ENCODE results near the gene MYO7B.

MYO7B gene

DNA sequence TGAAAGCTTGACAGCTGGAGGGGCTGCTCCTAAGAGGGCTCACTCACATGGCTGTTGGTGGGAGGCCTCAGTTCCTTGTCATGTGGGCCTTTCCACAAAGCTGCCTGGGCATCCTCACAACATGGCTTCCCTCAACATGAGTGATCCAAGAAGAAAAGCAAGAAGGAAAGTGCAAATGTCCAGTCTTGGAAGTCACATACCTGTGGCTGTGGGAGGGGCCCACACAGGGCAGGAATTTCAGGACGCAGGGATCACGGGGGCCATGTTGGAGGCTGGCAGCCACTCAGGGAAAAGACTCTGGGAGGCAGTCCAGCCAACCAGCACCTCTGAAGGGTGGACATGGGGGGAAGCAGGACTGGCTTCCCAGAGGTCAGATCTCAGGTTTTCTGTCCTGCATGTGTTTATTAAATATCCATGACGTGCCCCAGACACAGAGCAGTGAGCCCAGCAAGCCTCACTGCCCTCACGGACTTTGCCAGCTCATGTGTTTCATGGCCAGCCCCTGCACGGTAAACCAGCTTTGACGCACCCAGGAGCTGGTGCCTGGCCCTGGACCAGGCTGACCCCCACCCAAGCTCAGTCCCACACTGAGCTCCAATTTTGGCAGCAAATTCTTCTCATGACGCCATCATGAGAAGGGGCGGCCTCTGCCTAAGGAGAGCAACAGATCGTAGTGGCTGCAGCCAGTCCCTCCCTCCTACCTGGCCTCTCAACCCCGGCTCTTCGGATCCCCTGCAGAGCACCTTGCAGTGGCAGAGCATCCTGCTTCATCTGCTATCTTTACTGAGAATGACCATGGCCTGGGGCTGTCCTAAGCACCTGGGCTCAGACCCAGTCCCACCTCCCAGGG lies 75.8 kb downstream of the MYO7B start:
- Histone ChIP-seq H4K8ac (ENCODE audit: low read depth, low read length) (no peak overlapping the region), H2BK120ac (ENCODE audit: low read depth, low read length) (no peak overlapping the region), H2BK5ac (ENCODE audit: low read length) (peak overlapping the region; percentile 11), H3K18ac (ENCODE audit: low read length) (no peak overlapping the region), H2AFZ (ENCODE audit: low read length) (no peak overlapping the region), H3K9ac (ENCODE audit: low read depth, low read length, poor library complexity) (no peak overlapping the region), H3K4me3 (ENCODE audit: low read length in 2 of 2) (no peak overlapping the region), H3K14ac (ENCODE audit: low read length) (no peak overlapping the region), H2BK12ac (ENCODE audit: low read length) (no peak overlapping the region), H3K4me1 (ENCODE audit: control insufficient read depth in 2 of 2, insufficient read depth in 1 of 2, low read depth in 1 of 2, low read length in 2 of 2) (peaks cover 0 to 3% of the 10 kb centered on the region in 2 donors), H3K27ac (replicated peaks; ENCODE audit: low read length) (no peak overlapping the region), H3K4me2 (ENCODE audit: insufficient read depth, low read length, poor library complexity, severe bottlenecking) (no peak overlapping the region), H3K9me3 (replicated peaks in 1 of 2; ENCODE audit: control insufficient read depth in 2 of 2, insufficient read depth in 1 of 2, low read depth in 1 of 2, low read length in 2 of 2) (peaks cover 3 to 6% of the 10 kb centered on the region in 2 donors), H2BK15ac (ENCODE audit: low read length) (no peak overlapping the region), H3K23ac (ENCODE audit: low read depth, low read length, poor library complexity) (peak overlapping the region; percentile 51), H2AK5ac (ENCODE audit: low read depth, low read length) (peak overlapping the region; percentile 31), H3K27me3 (ENCODE audit: control insufficient read depth in 3 of 3, insufficient read depth in 3 of 3, low read depth in 1 of 3, low read length in 3 of 3) (peaks cover 0 to 18% (median 0%) of the 10 kb centered on the region in 3 experiments), H3K4ac (ENCODE audit: low read length) (no peak overlapping the region), H3K79me1 (ENCODE audit: low read depth, low read length) (no peaks in the 10 kb centered on the region), H4K91ac (ENCODE audit: low read depth, low read length, poor library complexity) (no peak overlapping the region), H3K36me3 (replicated peaks in 1 of 2; ENCODE audit: control insufficient read depth in 2 of 2, insufficient read depth in 2 of 2, low read length in 2 of 2) (no peaks in the 10 kb centered on the region)
- no peak for DNase-seq (ENCODE audit: low spot score)
- no CpG with 5 or more reads among the region's 11 CpGs for WGBS, 2 donors (ENCODE audit: extremely low coverage in 2 of 2, insufficient read length in 2 of 2, insufficient replicate concordance in 1 of 2)

DNA sequence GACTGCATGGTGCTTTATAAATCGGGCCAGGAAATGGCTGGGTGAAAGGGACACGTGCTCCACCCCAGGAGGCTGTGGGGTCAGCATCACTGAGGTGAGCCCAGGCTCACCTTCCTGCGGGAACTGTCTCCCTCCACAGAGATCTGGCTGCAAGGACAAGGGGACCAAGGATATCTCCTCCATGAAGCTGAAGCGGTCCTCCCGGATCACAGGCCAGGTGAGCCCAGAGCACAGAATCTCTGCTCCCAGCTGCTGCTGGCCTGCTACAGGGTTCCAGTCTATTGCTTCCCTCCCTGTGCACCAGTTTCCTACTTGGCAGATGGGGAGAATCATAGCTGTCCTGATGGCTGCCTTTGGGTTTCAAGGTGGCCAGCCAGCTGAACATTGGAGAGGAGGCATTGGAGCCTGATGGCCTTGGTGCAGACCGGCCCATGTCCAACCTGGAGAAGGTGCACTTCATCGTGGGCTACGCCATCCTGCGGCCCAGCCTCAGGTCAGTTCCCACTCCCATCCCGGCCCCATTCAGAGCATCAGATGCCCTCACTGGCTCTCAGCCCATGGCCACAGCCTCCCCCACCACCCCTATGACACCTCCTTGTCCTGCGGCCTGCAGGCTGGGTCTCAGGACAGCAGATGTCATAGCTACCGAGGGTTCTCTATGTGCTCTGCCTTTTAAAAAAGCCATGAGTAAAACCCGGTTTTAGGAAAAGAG lies 76.8 kb downstream of the MYO7B start:
- no CpG with 5 or more reads among the region's 13 CpGs for WGBS, 2 donors (ENCODE audit: extremely low coverage in 2 of 2, insufficient read length in 2 of 2, insufficient replicate concordance in 1 of 2)
- Histone ChIP-seq H2AFZ (ENCODE audit: low read length) (no peak overlapping the region), H3K27ac (replicated peaks; ENCODE audit: low read length) (no peak overlapping the region), H3K23ac (ENCODE audit: low read depth, low read length, poor library complexity) (peak overlapping the region; percentile 31), H3K4me3 (ENCODE audit: low read length in 2 of 2) (no peak overlapping the region), H3K79me1 (ENCODE audit: low read depth, low read length) (no peaks in the 10 kb centered on the region), H3K4me2 (ENCODE audit: insufficient read depth, low read length, poor library complexity, severe bottlenecking) (no peak overlapping the region), H3K27me3 (ENCODE audit: control insufficient read depth in 3 of 3, insufficient read depth in 3 of 3, low read depth in 1 of 3, low read length in 3 of 3) (peaks cover 0 to 18% (median 0%) of the 10 kb centered on the region in 3 experiments), H2BK12ac (ENCODE audit: low read length) (no peak overlapping the region), H3K4ac (ENCODE audit: low read length) (no peak overlapping the region), H2AK5ac (ENCODE audit: low read depth, low read length) (peak overlapping the region; percentile 16), H3K4me1 (ENCODE audit: control insufficient read depth in 2 of 2, insufficient read depth in 1 of 2, low read depth in 1 of 2, low read length in 2 of 2) (peaks cover 0 to 4% of the 10 kb centered on the region in 2 donors), H4K8ac (ENCODE audit: low read depth, low read length) (no peak overlapping the region), H3K14ac (ENCODE audit: low read length) (peak overlapping the region; percentile 49), H3K18ac (ENCODE audit: low read length) (peak overlapping the region; percentile 7), H3K9me3 (replicated peaks in 1 of 2; ENCODE audit: control insufficient read depth in 2 of 2, insufficient read depth in 1 of 2, low read depth in 1 of 2, low read length in 2 of 2) (peaks cover 3 to 6% of the 10 kb centered on the region in 2 donors), H4K91ac (ENCODE audit: low read depth, low read length, poor library complexity) (peak overlapping the region; percentile 5), H3K9ac (ENCODE audit: low read depth, low read length, poor library complexity) (no peak overlapping the region), H2BK120ac (ENCODE audit: low read depth, low read length) (no peak overlapping the region), H3K36me3 (replicated peaks in 1 of 2; ENCODE audit: control insufficient read depth in 2 of 2, insufficient read depth in 2 of 2, low read length in 2 of 2) (no peaks in the 10 kb centered on the region), H2BK15ac (ENCODE audit: low read length) (no peak overlapping the region), H2BK5ac (ENCODE audit: low read length) (no peak overlapping the region)
- no peak for DNase-seq (ENCODE audit: low spot score)

DNA sequence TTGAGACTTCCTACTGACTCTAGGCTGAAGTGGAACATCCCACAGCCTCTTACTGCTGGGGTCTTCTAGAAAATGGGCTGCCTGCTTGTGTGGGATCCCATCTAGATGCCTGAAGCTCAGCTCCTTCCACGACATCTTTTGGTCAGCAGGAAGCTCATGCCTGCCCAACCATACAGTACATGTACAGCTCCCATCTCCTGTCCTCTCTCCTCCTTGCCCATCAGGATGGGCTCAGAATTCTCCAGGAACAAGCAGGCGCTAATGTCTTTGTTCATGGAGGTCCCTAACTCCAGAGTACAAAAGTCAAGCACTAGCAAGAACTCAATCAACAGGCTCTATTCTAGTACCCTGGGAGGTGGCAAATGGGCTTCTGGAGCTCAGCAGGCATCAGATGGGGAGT lies 78.8 kb downstream of the MYO7B start:
- Histone ChIP-seq H3K36me3 (replicated peaks in 1 of 2; ENCODE audit: control insufficient read depth in 2 of 2, insufficient read depth in 2 of 2, low read length in 2 of 2) (no peaks in the 10 kb centered on the region), H3K23ac (ENCODE audit: low read depth, low read length, poor library complexity) (no peak overlapping the region), H3K27ac (replicated peaks; ENCODE audit: low read length) (no peak overlapping the region), H4K91ac (ENCODE audit: low read depth, low read length, poor library complexity) (no peak overlapping the region), H3K18ac (ENCODE audit: low read length) (no peak overlapping the region), H2BK15ac (ENCODE audit: low read length) (no peak overlapping the region), H3K14ac (ENCODE audit: low read length) (no peak overlapping the region), H2BK5ac (ENCODE audit: low read length) (no peak overlapping the region), H3K4me3 (ENCODE audit: low read length in 2 of 2) (no peak overlapping the region), H3K4me2 (ENCODE audit: insufficient read depth, low read length, poor library complexity, severe bottlenecking) (no peak overlapping the region), H3K9me3 (replicated peaks in 1 of 2; ENCODE audit: control insufficient read depth in 2 of 2, insufficient read depth in 1 of 2, low read depth in 1 of 2, low read length in 2 of 2) (peaks cover 3 to 6% of the 10 kb centered on the region in 2 donors), H3K27me3 (ENCODE audit: control insufficient read depth in 3 of 3, insufficient read depth in 3 of 3, low read depth in 1 of 3, low read length in 3 of 3) (peaks cover 0 to 12% (median 0%) of the 10 kb centered on the region in 3 experiments), H4K8ac (ENCODE audit: low read depth, low read length) (no peak overlapping the region), H2AK5ac (ENCODE audit: low read depth, low read length) (no peak overlapping the region), H2AFZ (ENCODE audit: low read length) (no peak overlapping the region), H3K79me1 (ENCODE audit: low read depth, low read length) (no peaks in the 10 kb centered on the region), H2BK120ac (ENCODE audit: low read depth, low read length) (no peak overlapping the region), H3K4ac (ENCODE audit: low read length) (no peak overlapping the region), H3K4me1 (ENCODE audit: control insufficient read depth in 2 of 2, insufficient read depth in 1 of 2, low read depth in 1 of 2, low read length in 2 of 2) (peaks cover 0 to 4% of the 10 kb centered on the region in 2 donors), H3K9ac (ENCODE audit: low read depth, low read length, poor library complexity) (no peak overlapping the region), H2BK12ac (ENCODE audit: low read length) (no peak overlapping the region)
- DNase-seq (ENCODE audit: low spot score), result no peak
- WGBS, 2 donors (ENCODE audit: extremely low coverage in 2 of 2, insufficient read length in 2 of 2, insufficient replicate concordance in 1 of 2), result no CpG with 5 or more reads among the region's 2 CpGs

DNA sequence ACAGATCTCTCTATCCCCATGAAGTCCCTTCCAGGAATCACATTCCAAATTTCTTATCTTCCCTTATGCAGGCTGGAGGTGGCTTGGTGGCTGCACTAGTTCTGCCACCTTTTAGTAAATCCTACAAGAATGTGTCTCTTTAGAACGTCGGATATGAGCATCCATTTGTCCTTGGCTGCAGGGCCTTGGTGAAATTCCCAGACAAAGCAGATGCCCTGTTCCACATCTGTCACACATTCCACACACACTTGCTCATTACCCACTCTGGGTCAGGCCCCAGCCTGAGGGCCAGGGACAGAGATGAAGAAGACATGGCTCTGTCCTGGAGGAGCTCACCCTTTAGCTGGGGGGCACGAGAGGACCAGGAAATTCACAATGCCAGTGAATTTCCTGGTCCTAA lies 79.2 kb downstream of the MYO7B start:
- no peak overlapping the region for H2AK5ac ChIP-seq (ENCODE audit: low read depth, low read length)
- H4K8ac ChIP-seq (ENCODE audit: low read depth, low read length), result no peak overlapping the region
- no CpG with 5 or more reads among the region's 3 CpGs for WGBS, 2 donors (ENCODE audit: extremely low coverage in 2 of 2, insufficient read length in 2 of 2, insufficient replicate concordance in 1 of 2)

More for the DNA sequence above, 79.2 kb downstream of the MYO7B start:
- no peak overlapping the region for H3K9ac ChIP-seq (ENCODE audit: low read depth, low read length, poor library complexity)
- H2BK5ac ChIP-seq (ENCODE audit: low read length), result no peak overlapping the region
- H3K4me2 ChIP-seq (ENCODE audit: insufficient read depth, low read length, poor library complexity, severe bottlenecking), result no peak overlapping the region
- H4K91ac ChIP-seq (ENCODE audit: low read depth, low read length, poor library complexity), result no peak overlapping the region
- H3K18ac ChIP-seq (ENCODE audit: low read length), result no peak overlapping the region
- no peak overlapping the region for H3K27ac ChIP-seq (replicated peaks; ENCODE audit: low read length)
- no peak overlapping the region for H3K4me3 ChIP-seq (ENCODE audit: low read length in 2 of 2)
- H2BK12ac ChIP-seq (ENCODE audit: low read length), result no peak overlapping the region
- DNase-seq (ENCODE audit: low spot score), result no peak
- H3K4ac ChIP-seq (ENCODE audit: low read length), result no peak overlapping the region
- H3K9me3 ChIP-seq (replicated peaks in 1 of 2; ENCODE audit: control insufficient read depth in 2 of 2, insufficient read depth in 1 of 2, low read depth in 1 of 2, low read length in 2 of 2), result peaks cover 3 to 6% of the 10 kb centered on the region in 2 donors
- H3K23ac ChIP-seq (ENCODE audit: low read depth, low read length, poor library complexity), result no peak overlapping the region
- no peak overlapping the region for H2BK120ac ChIP-seq (ENCODE audit: low read depth, low read length)
- no peak overlapping the region for H2BK15ac ChIP-seq (ENCODE audit: low read length)
- no peaks in the 10 kb centered on the region for H3K79me1 ChIP-seq (ENCODE audit: low read depth, low read length)
- no peaks in the 10 kb centered on the region for H3K36me3 ChIP-seq (replicated peaks in 1 of 2; ENCODE audit: control insufficient read depth in 2 of 2, insufficient read depth in 2 of 2, low read length in 2 of 2)
- no peak overlapping the region for H2AFZ ChIP-seq (ENCODE audit: low read length)
- H3K27me3 ChIP-seq (ENCODE audit: control insufficient read depth in 3 of 3, insufficient read depth in 3 of 3, low read depth in 1 of 3, low read length in 3 of 3), result peaks cover 0 to 12% (median 0%) of the 10 kb centered on the region in 3 experiments
- no peak overlapping the region for H3K14ac ChIP-seq (ENCODE audit: low read length)
- H3K4me1 ChIP-seq (ENCODE audit: control insufficient read depth in 2 of 2, insufficient read depth in 1 of 2, low read depth in 1 of 2, low read length in 2 of 2), result peaks cover 0 to 4% of the 10 kb centered on the region in 2 donors
